Body of pancreas (tissue), 4 donors: Measurements from ENCODE around the gene PCSK1N.

Experiments used
- POLR2A ChIP-seq, 3 donors: fragments of 450-650 bp; IDR thresholded peaks; one replicate each; pipeline ENCODE4 v1.6.1; 2016; ENCODE audit warnings: antibody characterized with exemption in 3 of 3, mild to moderate bottlenecking in 2 of 3
- TF ChIP-seq, protein P1 (sequence below), 7 experiments: fragments of 450-650 bp in 4 of 7; fragments of 200-600 bp in 3 of 7; sonication (generic) in 3 of 7; IDR thresholded peaks; one replicate each; pipeline ENCODE4 v1.5.1; 2016 to 2019; ENCODE audit warnings: antibody characterized with exemption in 7 of 7

- TF ChIP-seq, protein P1, sequence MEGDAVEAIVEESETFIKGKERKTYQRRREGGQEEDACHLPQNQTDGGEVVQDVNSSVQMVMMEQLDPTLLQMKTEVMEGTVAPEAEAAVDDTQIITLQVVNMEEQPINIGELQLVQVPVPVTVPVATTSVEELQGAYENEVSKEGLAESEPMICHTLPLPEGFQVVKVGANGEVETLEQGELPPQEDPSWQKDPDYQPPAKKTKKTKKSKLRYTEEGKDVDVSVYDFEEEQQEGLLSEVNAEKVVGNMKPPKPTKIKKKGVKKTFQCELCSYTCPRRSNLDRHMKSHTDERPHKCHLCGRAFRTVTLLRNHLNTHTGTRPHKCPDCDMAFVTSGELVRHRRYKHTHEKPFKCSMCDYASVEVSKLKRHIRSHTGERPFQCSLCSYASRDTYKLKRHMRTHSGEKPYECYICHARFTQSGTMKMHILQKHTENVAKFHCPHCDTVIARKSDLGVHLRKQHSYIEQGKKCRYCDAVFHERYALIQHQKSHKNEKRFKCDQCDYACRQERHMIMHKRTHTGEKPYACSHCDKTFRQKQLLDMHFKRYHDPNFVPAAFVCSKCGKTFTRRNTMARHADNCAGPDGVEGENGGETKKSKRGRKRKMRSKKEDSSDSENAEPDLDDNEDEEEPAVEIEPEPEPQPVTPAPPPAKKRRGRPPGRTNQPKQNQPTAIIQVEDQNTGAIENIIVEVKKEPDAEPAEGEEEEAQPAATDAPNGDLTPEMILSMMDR (IDR thresholded peaks at IDR 0.05): no peak
- no peak for TF ChIP-seq POLR2A (IDR thresholded peaks at IDR 0.05)
These were observed 48.4 kb downstream of the PCSK1N start for GRCh38 chrX:48786825-48787504.
